HL-60 (cell line): ENCODE data around the gene SLC29A2.

Experiments used
- GABPA ChIP-seq: IDR thresholded peaks from 2 replicates; pipeline ENCODE4 v1.6.1; 2012; ENCODE audit warnings: low read depth
- POLR2AphosphoS5 ChIP-seq: IDR thresholded peaks from 2 replicates; pipeline ENCODE4 v1.6.1; 2012; ENCODE audit warnings: low read depth
- TF ChIP-seq, protein P1 (sequence below): IDR thresholded peaks from one replicate; pipeline ENCODE4 v1.5.1; 2011; ENCODE audit warnings: low read length, control low read depth, inconsistent platforms; ENCODE audit not compliant: insufficient read depth
- TF ChIP-seq, protein P2 (sequence below): IDR thresholded peaks from 2 replicates; pipeline ENCODE4 v1.6.1; 2012; ENCODE audit warnings: low read depth; ENCODE audit not compliant: insufficient replicate concordance

DNA sequence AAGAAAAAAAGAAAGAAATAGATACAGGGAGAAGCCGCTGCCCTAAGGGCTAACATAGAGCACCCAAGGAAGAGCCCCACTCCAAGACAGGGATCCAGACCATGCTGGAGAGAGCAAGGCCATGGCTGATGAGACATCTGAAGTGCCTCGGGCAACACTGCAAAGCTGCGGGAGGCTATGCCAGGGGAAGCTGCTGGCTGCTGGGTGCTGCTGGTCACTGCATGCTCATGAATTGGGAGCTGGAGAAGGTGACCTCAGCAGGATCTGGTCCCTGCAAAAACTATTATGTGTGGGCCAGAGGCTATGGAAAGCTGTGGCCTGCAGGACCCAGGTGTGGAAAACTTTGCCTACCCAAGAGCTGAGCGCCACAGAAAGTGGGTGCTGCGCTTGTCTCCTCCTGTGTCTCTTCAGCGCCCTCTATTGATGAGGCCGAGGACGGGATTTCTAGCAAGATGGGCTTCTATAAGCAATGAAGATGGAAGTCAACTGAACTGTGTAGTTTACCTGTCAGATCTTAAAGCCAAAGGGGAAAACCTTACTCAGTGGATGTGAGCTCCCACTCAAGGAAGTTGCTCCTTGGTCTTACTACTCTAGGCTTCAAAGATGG lies 17.3 kb upstream of the SLC29A2 start:
- TF ChIP-seq, protein P1, sequence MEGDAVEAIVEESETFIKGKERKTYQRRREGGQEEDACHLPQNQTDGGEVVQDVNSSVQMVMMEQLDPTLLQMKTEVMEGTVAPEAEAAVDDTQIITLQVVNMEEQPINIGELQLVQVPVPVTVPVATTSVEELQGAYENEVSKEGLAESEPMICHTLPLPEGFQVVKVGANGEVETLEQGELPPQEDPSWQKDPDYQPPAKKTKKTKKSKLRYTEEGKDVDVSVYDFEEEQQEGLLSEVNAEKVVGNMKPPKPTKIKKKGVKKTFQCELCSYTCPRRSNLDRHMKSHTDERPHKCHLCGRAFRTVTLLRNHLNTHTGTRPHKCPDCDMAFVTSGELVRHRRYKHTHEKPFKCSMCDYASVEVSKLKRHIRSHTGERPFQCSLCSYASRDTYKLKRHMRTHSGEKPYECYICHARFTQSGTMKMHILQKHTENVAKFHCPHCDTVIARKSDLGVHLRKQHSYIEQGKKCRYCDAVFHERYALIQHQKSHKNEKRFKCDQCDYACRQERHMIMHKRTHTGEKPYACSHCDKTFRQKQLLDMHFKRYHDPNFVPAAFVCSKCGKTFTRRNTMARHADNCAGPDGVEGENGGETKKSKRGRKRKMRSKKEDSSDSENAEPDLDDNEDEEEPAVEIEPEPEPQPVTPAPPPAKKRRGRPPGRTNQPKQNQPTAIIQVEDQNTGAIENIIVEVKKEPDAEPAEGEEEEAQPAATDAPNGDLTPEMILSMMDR = peak; percentile 93
- TF ChIP-seq, protein P2, sequence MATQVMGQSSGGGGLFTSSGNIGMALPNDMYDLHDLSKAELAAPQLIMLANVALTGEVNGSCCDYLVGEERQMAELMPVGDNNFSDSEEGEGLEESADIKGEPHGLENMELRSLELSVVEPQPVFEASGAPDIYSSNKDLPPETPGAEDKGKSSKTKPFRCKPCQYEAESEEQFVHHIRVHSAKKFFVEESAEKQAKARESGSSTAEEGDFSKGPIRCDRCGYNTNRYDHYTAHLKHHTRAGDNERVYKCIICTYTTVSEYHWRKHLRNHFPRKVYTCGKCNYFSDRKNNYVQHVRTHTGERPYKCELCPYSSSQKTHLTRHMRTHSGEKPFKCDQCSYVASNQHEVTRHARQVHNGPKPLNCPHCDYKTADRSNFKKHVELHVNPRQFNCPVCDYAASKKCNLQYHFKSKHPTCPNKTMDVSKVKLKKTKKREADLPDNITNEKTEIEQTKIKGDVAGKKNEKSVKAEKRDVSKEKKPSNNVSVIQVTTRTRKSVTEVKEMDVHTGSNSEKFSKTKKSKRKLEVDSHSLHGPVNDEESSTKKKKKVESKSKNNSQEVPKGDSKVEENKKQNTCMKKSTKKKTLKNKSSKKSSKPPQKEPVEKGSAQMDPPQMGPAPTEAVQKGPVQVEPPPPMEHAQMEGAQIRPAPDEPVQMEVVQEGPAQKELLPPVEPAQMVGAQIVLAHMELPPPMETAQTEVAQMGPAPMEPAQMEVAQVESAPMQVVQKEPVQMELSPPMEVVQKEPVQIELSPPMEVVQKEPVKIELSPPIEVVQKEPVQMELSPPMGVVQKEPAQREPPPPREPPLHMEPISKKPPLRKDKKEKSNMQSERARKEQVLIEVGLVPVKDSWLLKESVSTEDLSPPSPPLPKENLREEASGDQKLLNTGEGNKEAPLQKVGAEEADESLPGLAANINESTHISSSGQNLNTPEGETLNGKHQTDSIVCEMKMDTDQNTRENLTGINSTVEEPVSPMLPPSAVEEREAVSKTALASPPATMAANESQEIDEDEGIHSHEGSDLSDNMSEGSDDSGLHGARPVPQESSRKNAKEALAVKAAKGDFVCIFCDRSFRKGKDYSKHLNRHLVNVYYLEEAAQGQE = no peak
- TF ChIP-seq POLR2AphosphoS5 (no peak), GABPA (no peak)
